AG10803 (cell line): ENCODE data around the gene TMCO4.
A peak's percentile ranks its signal among the peaks of the same experiment; 100 is the strongest.

Source experiments
- DNase-seq: peaks from one replicate; pipeline ENCODE4 v3.0.0; 2010; ENCODE audit warnings: low read depth
- H3K4me3 ChIP-seq: 2 replicates; pipeline ENCODE4 v1.5.1; 2011; ENCODE audit warnings: mild to moderate bottlenecking, low read length, control low read depth
- TF ChIP-seq, protein P1 (sequence below): conservative IDR thresholded peaks from 2 replicates; pipeline ENCODE4 v1.5.1; 2011; ENCODE audit warnings: mild to moderate bottlenecking, low read length, control low read depth, inconsistent platforms

Gene TMCO4

DNA sequence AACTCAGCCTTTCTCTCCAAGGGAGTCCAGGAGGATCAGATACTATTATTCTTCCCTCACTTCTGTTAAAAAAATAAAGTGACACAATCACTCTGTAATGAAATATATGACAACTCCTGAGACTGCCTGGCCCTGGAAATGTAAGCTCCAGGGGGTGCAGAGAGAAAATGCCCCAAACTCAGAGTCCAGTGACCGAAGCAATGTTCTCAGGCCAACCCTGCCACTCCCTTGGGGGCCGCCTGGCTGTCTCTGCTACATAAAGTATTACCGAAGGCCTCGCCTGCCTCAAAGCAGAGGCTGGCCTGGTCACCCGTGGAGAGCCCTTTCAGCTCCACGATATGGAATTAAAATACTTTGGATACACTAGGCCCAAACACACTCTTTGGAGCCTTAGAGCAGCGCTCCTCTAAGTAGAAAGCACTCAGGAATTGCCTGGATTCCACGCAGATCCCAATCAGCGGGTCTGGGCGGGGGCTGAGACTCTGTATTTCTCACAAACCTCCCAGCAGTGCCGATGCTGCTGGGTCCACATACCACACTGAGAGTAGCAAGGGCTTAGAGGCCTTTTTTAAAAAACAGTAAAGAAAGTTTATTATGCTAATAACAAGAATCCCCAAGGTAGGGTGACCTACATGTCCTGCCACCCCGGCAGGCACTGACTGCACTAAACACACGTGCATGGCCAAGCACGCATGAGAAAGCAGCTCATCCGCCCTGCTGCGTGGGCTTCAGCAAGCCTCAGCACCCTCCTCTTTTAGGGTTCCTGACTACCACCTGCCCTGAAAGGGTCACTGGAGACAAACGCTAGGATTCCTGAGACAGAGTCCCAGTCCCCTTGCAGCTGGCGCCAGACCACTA is 31.1 kb downstream of the TMCO4 start:
- no peak for DNase-seq
- TF ChIP-seq, protein P1, sequence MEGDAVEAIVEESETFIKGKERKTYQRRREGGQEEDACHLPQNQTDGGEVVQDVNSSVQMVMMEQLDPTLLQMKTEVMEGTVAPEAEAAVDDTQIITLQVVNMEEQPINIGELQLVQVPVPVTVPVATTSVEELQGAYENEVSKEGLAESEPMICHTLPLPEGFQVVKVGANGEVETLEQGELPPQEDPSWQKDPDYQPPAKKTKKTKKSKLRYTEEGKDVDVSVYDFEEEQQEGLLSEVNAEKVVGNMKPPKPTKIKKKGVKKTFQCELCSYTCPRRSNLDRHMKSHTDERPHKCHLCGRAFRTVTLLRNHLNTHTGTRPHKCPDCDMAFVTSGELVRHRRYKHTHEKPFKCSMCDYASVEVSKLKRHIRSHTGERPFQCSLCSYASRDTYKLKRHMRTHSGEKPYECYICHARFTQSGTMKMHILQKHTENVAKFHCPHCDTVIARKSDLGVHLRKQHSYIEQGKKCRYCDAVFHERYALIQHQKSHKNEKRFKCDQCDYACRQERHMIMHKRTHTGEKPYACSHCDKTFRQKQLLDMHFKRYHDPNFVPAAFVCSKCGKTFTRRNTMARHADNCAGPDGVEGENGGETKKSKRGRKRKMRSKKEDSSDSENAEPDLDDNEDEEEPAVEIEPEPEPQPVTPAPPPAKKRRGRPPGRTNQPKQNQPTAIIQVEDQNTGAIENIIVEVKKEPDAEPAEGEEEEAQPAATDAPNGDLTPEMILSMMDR: no peak
- no peak overlapping the region for H3K4me3 ChIP-seq

DNA sequence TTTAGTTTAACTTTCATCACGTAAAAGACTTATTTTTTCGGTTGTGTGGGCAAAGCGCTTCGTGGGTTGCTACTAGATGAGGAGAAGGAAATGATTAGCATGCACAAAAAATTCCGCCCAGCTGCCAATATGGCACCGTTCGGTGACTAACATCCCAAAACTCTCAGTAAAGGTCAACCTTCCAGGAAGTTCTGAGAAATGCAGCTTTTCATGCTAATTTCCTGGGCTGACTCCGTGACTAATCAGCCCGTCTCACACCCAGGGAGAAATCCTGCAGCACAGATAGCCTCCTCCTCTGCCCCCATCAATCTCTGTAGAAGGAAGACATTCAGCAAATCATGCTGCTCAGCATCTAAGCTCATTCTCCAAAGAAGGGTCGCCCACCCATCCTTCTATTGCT is 34.1 kb downstream of the TMCO4 start:
- TF ChIP-seq, protein P1: no peak
- DNase-seq: peak; percentile 92
- no peak overlapping the region for H3K4me3 ChIP-seq

DNA sequence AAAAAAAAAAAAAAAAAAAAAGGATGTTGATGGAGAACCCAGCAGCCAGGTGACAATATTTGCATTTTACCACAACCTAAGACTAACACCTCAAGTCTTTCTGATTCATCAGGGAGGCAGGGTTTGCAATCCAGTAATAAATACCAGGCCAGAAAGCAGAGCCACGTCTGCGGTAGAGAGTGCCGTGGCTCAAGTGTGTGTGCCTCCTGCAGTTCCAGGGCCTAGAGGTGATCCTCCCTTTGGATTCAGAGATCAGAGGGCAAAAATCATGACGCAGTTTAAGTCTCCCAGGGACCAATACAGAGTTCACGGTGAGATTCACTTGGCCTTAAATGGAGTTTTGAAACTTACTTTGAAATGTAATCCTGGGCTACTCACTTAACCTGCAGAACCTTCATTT is 34.9 kb downstream of the TMCO4 start:
- TF ChIP-seq, protein P1: no peak
- H3K4me3 ChIP-seq: no peak overlapping the region
- DNase-seq: no peak

DNA sequence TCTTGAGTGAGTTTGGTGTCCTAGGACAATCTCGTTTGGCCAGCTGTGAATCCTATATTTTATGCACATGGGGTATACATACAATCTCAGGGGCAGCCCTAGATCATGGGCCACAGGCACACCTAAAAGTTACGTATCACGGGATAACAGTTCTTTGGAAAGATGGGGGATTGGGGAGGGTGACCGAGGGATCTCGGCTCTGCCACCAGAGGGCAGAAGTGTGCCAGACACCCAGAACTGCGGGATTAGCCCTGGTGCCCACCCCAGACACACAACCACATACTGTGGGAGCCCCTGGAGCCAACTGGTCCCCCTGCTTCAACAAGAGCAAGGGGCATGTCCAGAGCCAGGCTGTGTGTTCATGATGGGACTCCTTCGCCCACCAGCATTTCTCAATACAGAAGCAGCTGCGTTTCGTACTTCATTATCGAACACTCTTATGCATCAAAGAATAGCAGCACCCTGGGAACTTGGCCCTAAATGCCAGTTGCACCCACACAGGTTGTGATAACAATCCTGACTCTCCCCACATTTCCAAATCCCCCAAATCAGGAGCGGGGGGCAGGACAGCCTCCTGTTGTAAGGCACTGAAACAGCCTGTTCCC is 37.4 kb downstream of the TMCO4 start:
- TF ChIP-seq, protein P1: peak; percentile 79
- DNase-seq: no peak
- no peak overlapping the region for H3K4me3 ChIP-seq

DNA sequence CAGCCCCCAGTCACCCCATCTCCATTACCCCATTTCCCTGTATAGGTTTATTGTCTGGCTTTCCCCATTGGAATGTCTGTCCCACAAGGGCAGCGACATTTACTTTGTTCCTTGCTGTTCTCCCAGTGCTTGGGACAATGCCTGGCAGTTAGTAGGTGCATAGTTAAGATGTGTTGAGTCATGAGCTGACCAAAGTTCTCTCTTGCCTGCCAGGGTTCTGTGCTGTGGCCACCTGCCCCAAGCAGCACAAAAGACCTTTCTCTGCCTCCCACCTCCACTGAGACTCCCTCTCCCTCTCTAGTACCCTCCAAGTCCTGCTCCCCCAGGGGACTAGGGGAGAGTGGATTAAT is 40.0 kb downstream of the TMCO4 start:
- TF ChIP-seq, protein P1: no peak
- peak; percentile 58 for DNase-seq

DNA sequence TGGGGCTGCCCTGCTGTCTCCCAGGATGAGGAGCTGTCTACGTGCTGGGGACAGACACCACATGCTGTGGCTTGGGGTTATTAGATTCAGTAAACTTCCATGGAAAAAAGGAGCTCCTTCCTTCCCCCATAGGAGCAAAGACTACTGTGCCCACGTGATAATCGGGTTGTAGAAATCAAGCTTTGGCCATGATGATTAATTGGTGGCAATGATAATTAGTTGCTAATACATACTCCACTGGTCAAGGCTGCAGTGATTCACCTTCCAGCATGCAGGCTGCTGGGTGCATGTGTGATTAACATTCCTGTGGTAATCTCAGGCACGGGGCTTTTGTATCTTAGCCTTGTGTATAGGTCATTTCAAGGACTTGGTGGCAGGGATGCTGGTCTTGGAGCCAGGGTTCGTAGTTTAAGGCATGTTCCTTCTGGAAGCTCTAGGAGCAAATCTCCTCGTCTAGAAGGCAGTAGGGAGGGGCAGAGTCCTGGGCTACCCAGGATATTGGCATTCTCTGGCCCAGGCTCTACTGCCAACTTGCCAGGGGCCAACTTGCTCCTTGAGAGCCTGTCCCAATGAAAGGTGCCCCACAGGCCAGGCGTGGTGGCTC is 41.4 kb downstream of the TMCO4 start:
- TF ChIP-seq, protein P1: no peak
- H3K4me3 ChIP-seq: no peak overlapping the region
- peak; percentile 97 for DNase-seq

More for the DNA sequence above, 40.0 kb downstream of the TMCO4 start:
- no peak overlapping the region for H3K4me3 ChIP-seq
